Endometrial microvascular endothelial cells (primary cell): ENCODE data around the gene CRISP3. TPM values are rescaled to one million over a fixed set of nuclear protein-coding genes. Genes with fewer than 3 reads are reported as not detected.

Experiments
- in situ Hi-C: cut with HindIII; loops from 2 replicates; pipeline ENCODE4 v1.10.0; 2017; ENCODE audit warnings: low sequenced_read_pairs, low pct_unique_long_range_greater_than_20kb; ENCODE audit errors: inconsistent ontology term
- total RNA-seq: library from RNA; depleted of rRNA; stranded (reverse); fragments of >200 nt; gene quantifications from one replicate; pipeline ENCODE4 v1.2.3, GENCODE V29; 2015; ENCODE audit errors: inconsistent ontology term

The CRISP3 gene
- total RNA-seq, 1 donor from 2014 or later, result not detected

- in situ Hi-C loops, result no loop called here
These were observed 45.7 kb downstream of the CRISP3 start for GRCh38 chr6:49698478-49698877.

DNA sequence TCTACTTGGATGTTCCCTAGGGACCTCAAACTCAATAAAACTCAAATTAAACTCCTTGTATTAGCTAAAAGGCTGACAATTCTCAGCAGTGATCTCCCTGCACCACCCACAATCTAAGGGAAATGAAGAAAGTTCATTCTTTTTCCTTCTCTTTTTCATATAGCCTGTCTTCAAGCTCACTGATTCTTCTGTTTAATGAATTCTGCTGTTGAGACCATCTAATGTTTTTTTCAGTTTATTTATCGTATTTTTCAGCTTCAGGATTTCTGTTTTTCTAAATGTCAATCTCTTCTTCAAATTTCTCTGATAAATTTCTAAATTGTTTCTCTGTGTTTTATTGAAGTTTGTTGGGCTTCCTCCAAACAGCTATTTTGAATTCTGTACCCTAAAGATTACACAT lies 50.7 kb downstream of the CRISP3 start:
- in situ Hi-C loops, result no loop called here

GRCh38 chr6:49692534-49692933 lies 51.7 kb downstream of the CRISP3 start:
- in situ Hi-C loops, result no loop called here

Other genes with a start within 250 kb of the CRISP3 start
- not detected for gene GLYATL3, start 244.5 kb downstream of the CRISP3 start, total RNA-seq
- 3.6 TPM for gene C6orf141, start 193.7 kb downstream of the CRISP3 start, total RNA-seq
- not detected for gene RHAG, start 107.5 kb downstream of the CRISP3 start, total RNA-seq
- gene CRISP2, start 30.8 kb downstream of the CRISP3 start, total RNA-seq, result not detected
- gene PGK2, start 42.9 kb upstream of the CRISP3 start, total RNA-seq, result not detected
- gene CRISP1, start 122.1 kb upstream of the CRISP3 start, total RNA-seq, result not detected
- gene DEFB114, start 219.8 kb upstream of the CRISP3 start, total RNA-seq, result not detected
- not detected for gene DEFB113, start 225.2 kb upstream of the CRISP3 start, total RNA-seq